ENCODE results near the gene MET.

Gene MET

GRCh38 chr7:116665332-116665996 is 6.5 kb upstream of the MET start:
- no peak for DNase-seq

- DNase-seq: no peak
These were observed 2.2 kb upstream of the MET start for GRCh38 chr7:116669769-116670168.

- no peak for DNase-seq
These were observed 1.5 kb upstream of the MET start for GRCh38 chr7:116670409-116671015.

GRCh38 chr7:116671111-116671510 is 885 bp upstream of the MET start:
- DNase-seq: no peak

GRCh38 chr7:116672596-116673456 is 830 bp downstream of the MET start:
- no peak for DNase-seq

- no peak for DNase-seq
These were observed 1.5 kb downstream of the MET start for GRCh38 chr7:116673457-116673865.

GRCh38 chr7:116674508-116675173 is 2.6 kb downstream of the MET start:
- DNase-seq: no peak

GRCh38 chr7:116675812-116676355 is 3.9 kb downstream of the MET start:
- DNase-seq: no peak

- no peak for DNase-seq
These were observed 6.8 kb downstream of the MET start for GRCh38 chr7:116678780-116679179.

GRCh38 chr7:116679500-116679899 is 7.5 kb downstream of the MET start:
- no peak for DNase-seq

GRCh38 chr7:116683786-116684185 is 11.8 kb downstream of the MET start:
- no peak for DNase-seq

- no peak for DNase-seq
These were observed 14.0 kb downstream of the MET start for GRCh38 chr7:116686033-116686432.

- DNase-seq: no peak
These were observed 14.9 kb downstream of the MET start for GRCh38 chr7:116686812-116687419.

GRCh38 chr7:116687801-116688201 is 15.8 kb downstream of the MET start:
- no peak for DNase-seq

- no peak for DNase-seq
These were observed 17.8 kb downstream of the MET start for GRCh38 chr7:116689790-116690259.

- no peak for DNase-seq
These were observed 19.7 kb downstream of the MET start for GRCh38 chr7:116691664-116692063.

GRCh38 chr7:116692401-116693308 is 20.7 kb downstream of the MET start:
- no peak for DNase-seq

GRCh38 chr7:116696707-116697106 is 24.7 kb downstream of the MET start:
- no peak for DNase-seq

GRCh38 chr7:116697152-116697551 is 25.2 kb downstream of the MET start:
- no peak for DNase-seq

GRCh38 chr7:116697761-116698160 is 25.8 kb downstream of the MET start:
- no peak for DNase-seq

GRCh38 chr7:116698396-116698795 is 26.4 kb downstream of the MET start:
- no peak for DNase-seq
